GM12878 (cell line): ENCODE measurements around the gene DPH7. TPM values are rescaled to one million over a fixed set of nuclear protein-coding genes. Genes with fewer than 3 reads are reported as not detected.

Source experiments
- ATAC-seq: fragments of 200-7000 bp; cut with Tn5 transposase; 3 replicates; pipeline ENCODE4 v1.9.1; 2020; ENCODE audit warnings: mild to moderate bottlenecking, moderate library complexity
- BruUV-seq: library from RNA; stranded (reverse); fragments of 400-500 nt; replicated peaks from 2 replicates; lab custom pipeline; 2021; lab: Mats Ljungman, UMichigan
- CTCF ChIA-PET: fragments of 300-600 bp; sonication (Branson Sonifier 250); formaldehyde crosslinking; extraction: SDS; loops from one replicate; lab custom pipeline; 2021; ENCODE audit warnings: inconsistent platforms; lab: Yijun Ruan, JAX
- POLR2A ChIA-PET: fragments of 350-600 bp; formaldehyde crosslinking; extraction: SDS; loops from one replicate; lab custom pipeline; 2021; ENCODE audit warnings: inconsistent platforms; lab: Charles Lee
- RAD21 ChIA-PET: fragments of 300-600 bp; sonication (Branson Sonifier 250); formaldehyde crosslinking; loops from one replicate; lab custom pipeline; 2023; ENCODE audit warnings: antibody characterized with exemption; ENCODE audit not compliant: unreplicated experiment; lab: Charles Lee
- SMC1A ChIA-PET: fragments of 300-600 bp; sonication (Branson Sonifier 250); formaldehyde crosslinking; loops from one replicate; lab custom pipeline; 2023; ENCODE audit not compliant: unreplicated experiment, uncharacterized antibody; lab: Charles Lee
- DNase-seq: peaks from one replicate; pipeline ENCODE4 v3.0.0-alpha.2; 2011; ENCODE audit warnings: low read depth, low spot score
- FAIRE-seq: peaks from 3 replicates; lab custom pipeline; 2011; peaks lifted over from hg19 to GRCh38; lab: Jason Lieb, UNC
- H2AFZ ChIP-seq: 2 replicates; pipeline ENCODE4 v1.6.0; 2011; ENCODE audit warnings: low read depth, low read length, control low read depth; ENCODE audit not compliant: control insufficient read depth
- H3K27ac ChIP-seq: 2 replicates; pipeline ENCODE4 v1.5.1; 2011; ENCODE audit warnings: control low read depth; ENCODE audit not compliant: control insufficient read depth, insufficient read depth
- H3K27me3 ChIP-seq, 2 experiments: replicated peaks in 1 of 2; 2 replicates each; pipeline versions ENCODE4 v1.6.0 to v1.6.1; 2011; ENCODE audit warnings: low read length in 1 of 2; ENCODE audit not compliant: control insufficient read depth in 2 of 2, insufficient read depth in 2 of 2
- H3K36me3 ChIP-seq, 2 experiments: 2 replicates each; pipeline ENCODE4 v1.5.1; 2011; ENCODE audit warnings: low read length in 1 of 2; ENCODE audit not compliant: control insufficient read depth in 2 of 2, insufficient read depth in 2 of 2
- H3K4me1 ChIP-seq: 2 replicates; pipeline ENCODE4 v1.6.1; 2011; ENCODE audit warnings: mild to moderate bottlenecking, low read length, moderate library complexity, mixed read lengths; ENCODE audit not compliant: control insufficient read depth, insufficient read depth
- H3K4me2 ChIP-seq: 2 replicates; pipeline ENCODE4 v1.6.0; 2011; ENCODE audit warnings: control low read depth; ENCODE audit not compliant: control insufficient read depth, insufficient read depth
- H3K4me3 ChIP-seq: fragments of 200-600 bp; sonication (generic); 2 replicates; pipeline ENCODE4 v1.5.1; 2016
- H3K79me2 ChIP-seq: 2 replicates; pipeline ENCODE4 v1.6.0; 2011; ENCODE audit warnings: low read length; ENCODE audit not compliant: control insufficient read depth, insufficient read depth
- H3K9ac ChIP-seq: 2 replicates; pipeline ENCODE4 v1.8.0; 2011; ENCODE audit warnings: low read length, control low read depth, mixed read lengths; ENCODE audit not compliant: control insufficient read depth, insufficient read depth
- H3K9me3 ChIP-seq: replicated peaks from 3 replicates; pipeline ENCODE4 v1.5.1; 2011; ENCODE audit warnings: mild to moderate bottlenecking, low read length; ENCODE audit not compliant: control insufficient read depth, insufficient read depth
- H4K20me1 ChIP-seq: 2 replicates; pipeline ENCODE4 v1.6.0; 2011; ENCODE audit not compliant: control insufficient read depth, insufficient read depth
- CEBPZ ChIP-seq: fragments of 150-350 bp; IDR thresholded peaks from 2 replicates; pipeline ENCODE4 v1.6.1; 2016; ENCODE audit warnings: low read depth, low read length
- EGR1 ChIP-seq, 2 experiments: IDR thresholded peaks; 1 replicate in 1 of 2; 2 replicates in 1 of 2; pipeline ENCODE4 v1.6.1; 2011 to 2012; ENCODE audit warnings: low read depth in 2 of 2, low read length in 2 of 2, borderline replicate concordance in 1 of 2, mild to moderate bottlenecking in 1 of 2, moderate library complexity in 1 of 2
- ELK1 ChIP-seq: IDR thresholded peaks from 2 replicates; pipeline ENCODE4 v1.6.1; 2012; ENCODE audit warnings: low read depth, low read length, improper control_type of control experiment
- EZH2 ChIP-seq: IDR thresholded peaks from 2 replicates; pipeline ENCODE4 v1.6.1; 2012; ENCODE audit warnings: low read depth, mild to moderate bottlenecking, control low read depth, inconsistent platforms, low read length, borderline replicate concordance; ENCODE audit not compliant: control insufficient read depth
- IKZF1 ChIP-seq: fragments of 450-650 bp; conservative IDR thresholded peaks from 2 replicates; pipeline ENCODE4 v1.6.1; 2017; ENCODE audit warnings: antibody characterized with exemption, mild to moderate bottlenecking
- JUNB ChIP-seq: IDR thresholded peaks from 2 replicates; pipeline ENCODE4 v1.6.1; 2016; ENCODE audit warnings: antibody characterized with exemption, mild to moderate bottlenecking
- KLF5 ChIP-seq: fragments of 450-650 bp; IDR thresholded peaks from 2 replicates; pipeline ENCODE4 v1.6.1; 2014; ENCODE audit warnings: mild to moderate bottlenecking; ENCODE audit not compliant: partially characterized antibody
- MYB ChIP-seq: fragments of 150-350 bp; IDR thresholded peaks from 2 replicates; pipeline ENCODE4 v1.6.1; 2014; ENCODE audit warnings: mild to moderate bottlenecking, low read depth, low read length, borderline replicate concordance
- NFXL1 ChIP-seq: fragments of 450-650 bp; IDR thresholded peaks from 2 replicates; pipeline ENCODE4 v1.6.1; 2017; ENCODE audit warnings: antibody characterized with exemption, mild to moderate bottlenecking, borderline replicate concordance
- NFYB ChIP-seq: IDR thresholded peaks from 2 replicates; pipeline ENCODE4 v1.6.1; 2011; ENCODE audit warnings: low read depth, mild to moderate bottlenecking, low read length, improper control_type of control experiment, moderate library complexity; ENCODE audit not compliant: insufficient read depth
- PAX5 ChIP-seq: IDR thresholded peaks from 2 replicates; pipeline ENCODE4 v1.6.1; 2011; ENCODE audit warnings: low read depth, low read length, borderline replicate concordance
- POLR2AphosphoS2 ChIP-seq: IDR thresholded peaks from 2 replicates; pipeline ENCODE4 v1.6.1; 2011; ENCODE audit warnings: low read depth, mild to moderate bottlenecking, low read length, improper control_type of control experiment, moderate library complexity
- SMAD1 ChIP-seq: fragments of 450-650 bp; IDR thresholded peaks from 2 replicates; pipeline ENCODE4 v1.6.1; 2018; ENCODE audit warnings: mild to moderate bottlenecking, low read depth; ENCODE audit not compliant: partially characterized antibody
- SUPT20H ChIP-seq: IDR thresholded peaks from 2 replicates; pipeline ENCODE4 v1.6.1; 2011; ENCODE audit warnings: low read depth, mild to moderate bottlenecking, low read length, moderate library complexity, borderline replicate concordance; ENCODE audit not compliant: control insufficient read depth
- YY1 ChIP-seq: IDR thresholded peaks from 2 replicates; pipeline ENCODE4 v1.6.1; 2011; ENCODE audit warnings: low read depth, mild to moderate bottlenecking, low read length
- ZBTB40 ChIP-seq: fragments of 450-650 bp; IDR thresholded peaks from 2 replicates; pipeline ENCODE4 v1.6.1; 2016; ENCODE audit warnings: mild to moderate bottlenecking, moderate library complexity, borderline replicate concordance
- WGBS: methylation state at CpG from one replicate; pipeline ENCODE4 v1.1.6; 2016; ENCODE audit warnings: low lambda C conversion rate; ENCODE audit not compliant: insufficient replicate concordance, insufficient coverage; ENCODE audit errors: missing lambda C conversion rate; 5-methylcytosine and 5-hydroxymethylcytosine counted together
- in situ Hi-C: fragments of 300-500 bp; cut with MboI; formaldehyde crosslinking; loops from 9 replicates; pipeline ENCODE4 v1.14.3; 2018; ENCODE audit warnings: mixed read lengths
- intact Hi-C: fragments of 100-400 bp; cut with micrococcal nuclease; formaldehyde crosslinking; loops from one replicate; pipeline ENCODE4 v1.14.2; 2022; ENCODE audit not compliant: unreplicated experiment
- polyA plus RNA-seq, 11 experiments: library from polyadenylated mRNA; depleted of rRNA in 4 of 11; unstranded in 6 of 11; stranded (reverse) in 5 of 11; fragments of >200 nt; fragmentation: Nextera tagmentation in 4 of 11; fragmentation: Illumina TruSeq in 1 of 11; extraction: Ambion mirVana in 4 of 11; extraction: Trizol in 1 of 11; gene quantifications; 1 replicate in 1 of 11; 2 replicates in 10 of 11; pipeline versions ENCODE4 v1.2.1 to v1.2.3, GENCODE V29; 2011 to 2016; ENCODE audit warnings: inconsistent platforms in 2 of 11, missing spikeins in 2 of 11, low read depth in 1 of 11
- total RNA-seq, 4 experiments: library from RNA; depleted of rRNA in 3 of 4; stranded (reverse); fragments of >200 nt in 3 of 4; fragmentation: Illumina TruSeq in 1 of 4; extraction: Trizol in 1 of 4; gene quantifications; 2 replicates each; pipeline versions ENCODE4 v1.2.1 to v1.2.3, GENCODE V29; 2013 to 2021

The DPH7 gene
- total and polyA plus RNA-seq, 10 of the 15 experiments (the other 5 are each of a cell fraction or from before 2014, with no cell fraction given), result 8.7 to 40.0 (median 28.1) TPM

- H4K20me1 ChIP-seq, result no peaks in the 10 kb centered on the region
- H3K79me2 ChIP-seq, result peaks cover 2% of the 10 kb centered on the region
- in situ Hi-C loops, result no loop called here
- no peak overlapping the region for H3K27ac ChIP-seq
- peaks cover 8 to 14% of the 10 kb centered on the region in 2 experiments for H3K36me3 ChIP-seq
- no peak overlapping the region for H3K4me3 ChIP-seq
- ATAC-seq, result no peak
- intact Hi-C loops, result no loop called here
- ChIA-PET POLR2A (no interaction called here), CTCF (no interaction called here), RAD21 (no interaction called here), SMC1A (no interaction called here)
- H3K4me1 ChIP-seq, result no peaks in the 10 kb centered on the region
- 63% methylated on average over 3 of the region's 5 CpGs for WGBS
- no peak overlapping the region for H2AFZ ChIP-seq
- DNase-seq, result no peak
- FAIRE-seq, result no peak
- H3K9ac ChIP-seq, result no peak overlapping the region
- no peaks in the 10 kb centered on the region for H3K9me3 ChIP-seq
- no peaks in the 10 kb centered on the region for H3K27me3 ChIP-seq
- no peak overlapping the region for H3K4me2 ChIP-seq
- BruUV-seq, result no TSS peak
- TF ChIP-seq EZH2 (no peak), NFYB (no peak), CEBPZ (no peak), SMAD1 (no peak), MYB (no peak), PAX5 (no peak), KLF5 (no peak), YY1 (no peak), JUNB (no peak), SUPT20H (no peak), NFXL1 (no peak), IKZF1 (no peak), ZBTB40 (no peak), POLR2AphosphoS2 (no peak), EGR1 (IDR thresholded peaks at IDR 0.05; ENCODE audit: borderline replicate concordance in 1 of 2, low read depth in 2 of 2, low read length in 2 of 2) (no peak), ELK1 (no peak)
Measured at GRCh38 chr9:137569609-137570203, 9.0 kb downstream of the DPH7 start.
